ENCODE data around the gene DUS1L.

The DUS1L gene

DNA sequence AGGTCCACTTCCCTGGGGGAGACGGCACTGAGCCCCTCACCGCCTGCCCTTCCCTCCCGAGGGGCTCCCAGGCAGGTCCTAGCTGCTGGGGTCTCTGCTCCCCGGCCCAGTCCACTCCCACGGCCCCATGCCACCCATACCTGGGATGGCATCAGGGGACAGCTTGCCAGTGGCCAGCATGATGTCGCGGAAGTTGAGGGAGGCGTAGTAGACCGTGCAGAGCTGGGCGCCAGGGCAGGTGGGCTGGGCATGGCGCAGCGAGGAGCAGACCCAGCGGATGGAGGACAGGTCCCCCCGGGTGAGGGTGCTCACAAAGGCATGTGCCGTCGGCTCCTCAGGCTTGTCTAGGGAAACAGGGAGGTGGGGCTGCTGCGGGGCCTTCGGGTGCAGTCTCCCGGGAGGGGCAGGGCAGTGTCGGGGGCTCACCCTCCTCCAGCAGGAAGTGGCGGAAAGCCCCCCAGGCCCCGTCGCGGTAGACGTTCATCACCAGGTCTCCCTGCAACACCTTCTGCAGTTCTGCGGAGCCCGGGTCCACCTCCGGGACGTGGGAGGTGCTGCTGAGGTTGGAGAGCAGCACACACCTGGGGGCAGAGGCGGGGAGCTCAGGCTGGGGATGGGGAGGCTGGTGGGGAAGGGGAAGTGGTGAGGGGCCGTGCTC is 18.9 kb upstream of the DUS1L start:
- TF ChIP-seq, protein P1, sequence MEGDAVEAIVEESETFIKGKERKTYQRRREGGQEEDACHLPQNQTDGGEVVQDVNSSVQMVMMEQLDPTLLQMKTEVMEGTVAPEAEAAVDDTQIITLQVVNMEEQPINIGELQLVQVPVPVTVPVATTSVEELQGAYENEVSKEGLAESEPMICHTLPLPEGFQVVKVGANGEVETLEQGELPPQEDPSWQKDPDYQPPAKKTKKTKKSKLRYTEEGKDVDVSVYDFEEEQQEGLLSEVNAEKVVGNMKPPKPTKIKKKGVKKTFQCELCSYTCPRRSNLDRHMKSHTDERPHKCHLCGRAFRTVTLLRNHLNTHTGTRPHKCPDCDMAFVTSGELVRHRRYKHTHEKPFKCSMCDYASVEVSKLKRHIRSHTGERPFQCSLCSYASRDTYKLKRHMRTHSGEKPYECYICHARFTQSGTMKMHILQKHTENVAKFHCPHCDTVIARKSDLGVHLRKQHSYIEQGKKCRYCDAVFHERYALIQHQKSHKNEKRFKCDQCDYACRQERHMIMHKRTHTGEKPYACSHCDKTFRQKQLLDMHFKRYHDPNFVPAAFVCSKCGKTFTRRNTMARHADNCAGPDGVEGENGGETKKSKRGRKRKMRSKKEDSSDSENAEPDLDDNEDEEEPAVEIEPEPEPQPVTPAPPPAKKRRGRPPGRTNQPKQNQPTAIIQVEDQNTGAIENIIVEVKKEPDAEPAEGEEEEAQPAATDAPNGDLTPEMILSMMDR (IDR thresholded peaks at IDR 0.05; ENCODE audit: low read depth, low read length, missing control alignments): no peak

DNA sequence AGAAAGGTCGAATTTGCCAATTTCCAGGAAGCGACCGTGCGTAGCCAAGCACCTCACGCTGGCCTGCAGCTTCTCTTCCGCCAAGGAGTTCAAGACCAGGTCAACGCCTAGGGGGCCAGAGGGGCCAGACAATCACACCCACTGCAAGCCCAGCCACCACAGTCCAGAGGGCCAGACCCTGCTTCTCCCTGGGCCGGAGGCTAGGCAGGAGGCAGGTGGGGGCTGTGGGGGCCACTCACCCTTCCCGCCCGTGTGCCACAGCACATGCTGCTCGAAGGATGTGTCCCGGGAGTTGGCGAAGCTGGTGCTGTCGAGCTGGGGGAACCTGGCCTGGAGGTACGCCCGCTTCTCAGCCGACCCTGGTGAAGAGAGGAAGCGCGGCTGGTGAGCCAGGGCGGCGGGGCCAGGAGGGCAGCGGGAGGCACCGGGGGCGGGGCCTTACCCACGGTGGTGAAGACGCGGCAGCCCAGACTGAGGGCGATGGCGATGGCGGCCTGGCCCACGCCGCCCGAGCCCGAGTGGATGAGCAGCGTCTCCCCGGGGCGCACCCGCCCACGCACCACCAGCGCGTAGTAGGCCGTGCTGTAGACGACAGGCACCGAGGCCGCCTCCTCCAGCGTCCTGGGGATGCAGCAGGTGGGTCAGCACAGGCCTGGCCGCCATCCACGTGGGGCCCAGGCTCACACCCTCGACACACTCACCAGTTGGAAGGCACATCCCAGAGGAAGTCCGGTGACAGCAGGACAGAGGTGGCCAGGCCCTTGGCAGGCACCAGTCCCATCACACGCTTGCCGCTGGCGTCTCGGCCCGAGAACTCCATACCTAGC is 18.1 kb upstream of the DUS1L start:
- Histone ChIP-seq H3K27ac (no peak overlapping the region), H3K27me3 (replicated peaks) (no peaks in the 10 kb centered on the region), H3K4me3 (ENCODE audit: low read depth, low read length) (no peak overlapping the region), H3K36me3 (replicated peaks) (peaks cover 93% of the 10 kb centered on the region)
- in situ Hi-C loops (cut with HindIII; ENCODE audit: low pct_ligation_motif_present, low sequenced_read_pairs): no loop called here
- no peak for DNase-seq
- TF ChIP-seq, protein P1 (IDR thresholded peaks at IDR 0.05; ENCODE audit: low read depth, low read length, missing control alignments): no peak

More for the DNA sequence above, 18.9 kb upstream of the DUS1L start:
- Histone ChIP-seq H3K27me3 (replicated peaks) (no peaks in the 10 kb centered on the region), H3K27ac (no peak overlapping the region), H3K36me3 (replicated peaks) (peaks cover 96% of the 10 kb centered on the region), H3K4me3 (ENCODE audit: low read depth, low read length) (no peak overlapping the region)
- no peak for DNase-seq
- in situ Hi-C loops (cut with HindIII; ENCODE audit: low pct_ligation_motif_present, low sequenced_read_pairs): no loop called here

DNA sequence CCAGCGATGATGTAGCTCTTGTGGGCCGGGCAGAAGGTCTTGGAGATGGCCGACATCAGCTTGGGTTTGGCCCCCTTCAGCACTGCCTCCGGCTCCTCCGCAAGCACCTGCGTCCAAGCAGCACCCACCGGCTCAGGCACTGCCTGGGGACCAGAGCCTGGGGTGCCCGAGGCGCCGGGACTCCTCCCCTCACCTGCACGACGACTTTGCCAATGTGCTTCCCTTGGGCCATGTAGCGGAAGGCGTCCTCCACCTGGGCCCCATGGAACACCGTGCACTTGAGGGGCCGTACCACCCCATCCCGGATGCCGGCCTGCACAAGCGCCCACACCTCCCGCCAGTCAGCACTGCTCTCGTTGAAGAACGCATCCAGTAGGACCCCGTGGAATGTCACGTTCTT is 17.4 kb upstream of the DUS1L start:
- in situ Hi-C loops (cut with HindIII; ENCODE audit: low pct_ligation_motif_present, low sequenced_read_pairs): no loop called here
- Histone ChIP-seq H3K27me3 (replicated peaks) (no peaks in the 10 kb centered on the region), H3K4me3 (ENCODE audit: low read depth, low read length) (no peak overlapping the region), H3K27ac (no peak overlapping the region), H3K36me3 (replicated peaks) (peaks cover 92% of the 10 kb centered on the region)
- DNase-seq: no peak
- TF ChIP-seq, protein P1 (IDR thresholded peaks at IDR 0.05; ENCODE audit: low read depth, low read length, missing control alignments): no peak

DNA sequence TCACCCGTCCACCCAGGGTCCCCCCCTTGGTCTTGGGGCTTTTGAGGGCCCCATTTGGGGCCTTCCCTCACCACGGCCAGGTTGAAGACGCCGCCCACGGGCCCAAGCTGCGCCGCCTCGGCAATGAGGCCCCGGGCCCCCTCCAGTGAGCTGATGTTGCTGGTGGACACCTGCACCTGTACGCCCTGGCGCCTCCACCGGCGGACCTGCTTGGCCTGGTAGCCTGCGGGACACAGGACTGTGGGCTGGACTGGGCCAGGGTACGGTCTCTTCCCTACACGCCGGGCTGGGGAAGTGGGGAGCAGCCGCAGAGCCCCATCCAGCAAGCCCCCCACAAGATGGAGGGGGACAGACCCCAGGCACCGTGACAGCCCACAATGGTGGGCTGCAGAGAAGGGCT is 16.9 kb upstream of the DUS1L start:
- Histone ChIP-seq H3K36me3 (replicated peaks) (peaks cover 93% of the 10 kb centered on the region), H3K27ac (no peak overlapping the region), H3K27me3 (replicated peaks) (no peaks in the 10 kb centered on the region), H3K4me3 (ENCODE audit: low read depth, low read length) (no peak overlapping the region)
- TF ChIP-seq, protein P1 (IDR thresholded peaks at IDR 0.05; ENCODE audit: low read depth, low read length, missing control alignments): no peak
- DNase-seq: no peak
- in situ Hi-C loops (cut with HindIII; ENCODE audit: low pct_ligation_motif_present, low sequenced_read_pairs): no loop called here

DNA sequence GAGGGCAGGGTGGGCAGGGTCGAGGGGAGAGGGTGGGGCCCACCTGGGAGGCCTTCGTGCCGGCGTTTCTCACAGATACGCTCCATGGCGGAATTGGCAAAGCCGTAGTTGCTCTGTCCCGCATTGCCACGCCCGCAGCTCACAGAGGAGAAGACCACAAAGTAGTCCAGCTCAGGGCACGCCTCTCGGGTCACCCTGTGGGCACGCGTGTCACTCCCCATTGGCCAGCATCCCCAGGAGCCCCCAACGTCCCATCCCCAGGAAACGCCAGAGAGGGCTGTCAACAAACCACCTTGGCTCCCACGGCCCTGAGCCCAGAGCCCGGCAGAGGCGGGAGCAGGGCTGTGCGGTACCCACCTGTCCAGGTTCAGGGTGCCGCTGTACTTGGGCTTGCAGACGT is 16.4 kb upstream of the DUS1L start:
- Histone ChIP-seq H3K4me3 (ENCODE audit: low read depth, low read length) (no peak overlapping the region), H3K27me3 (replicated peaks) (no peaks in the 10 kb centered on the region), H3K27ac (no peak overlapping the region), H3K36me3 (replicated peaks) (peaks cover 91% of the 10 kb centered on the region)
- in situ Hi-C loops (cut with HindIII; ENCODE audit: low pct_ligation_motif_present, low sequenced_read_pairs): no loop called here
- TF ChIP-seq, protein P1 (IDR thresholded peaks at IDR 0.05; ENCODE audit: low read depth, low read length, missing control alignments): no peak
- no peak for DNase-seq
